ENCODE measurements around the gene AGTPBP1. TPM values are rescaled to one million over a fixed set of nuclear protein-coding genes. Genes with fewer than 3 reads are reported as not detected.
"Not testable (repeated sequence)": the region's sequence is repeated elsewhere in the genome, so short reads cannot be mapped to it uniquely, and the experiment has no call there.

Gene AGTPBP1, protein sequence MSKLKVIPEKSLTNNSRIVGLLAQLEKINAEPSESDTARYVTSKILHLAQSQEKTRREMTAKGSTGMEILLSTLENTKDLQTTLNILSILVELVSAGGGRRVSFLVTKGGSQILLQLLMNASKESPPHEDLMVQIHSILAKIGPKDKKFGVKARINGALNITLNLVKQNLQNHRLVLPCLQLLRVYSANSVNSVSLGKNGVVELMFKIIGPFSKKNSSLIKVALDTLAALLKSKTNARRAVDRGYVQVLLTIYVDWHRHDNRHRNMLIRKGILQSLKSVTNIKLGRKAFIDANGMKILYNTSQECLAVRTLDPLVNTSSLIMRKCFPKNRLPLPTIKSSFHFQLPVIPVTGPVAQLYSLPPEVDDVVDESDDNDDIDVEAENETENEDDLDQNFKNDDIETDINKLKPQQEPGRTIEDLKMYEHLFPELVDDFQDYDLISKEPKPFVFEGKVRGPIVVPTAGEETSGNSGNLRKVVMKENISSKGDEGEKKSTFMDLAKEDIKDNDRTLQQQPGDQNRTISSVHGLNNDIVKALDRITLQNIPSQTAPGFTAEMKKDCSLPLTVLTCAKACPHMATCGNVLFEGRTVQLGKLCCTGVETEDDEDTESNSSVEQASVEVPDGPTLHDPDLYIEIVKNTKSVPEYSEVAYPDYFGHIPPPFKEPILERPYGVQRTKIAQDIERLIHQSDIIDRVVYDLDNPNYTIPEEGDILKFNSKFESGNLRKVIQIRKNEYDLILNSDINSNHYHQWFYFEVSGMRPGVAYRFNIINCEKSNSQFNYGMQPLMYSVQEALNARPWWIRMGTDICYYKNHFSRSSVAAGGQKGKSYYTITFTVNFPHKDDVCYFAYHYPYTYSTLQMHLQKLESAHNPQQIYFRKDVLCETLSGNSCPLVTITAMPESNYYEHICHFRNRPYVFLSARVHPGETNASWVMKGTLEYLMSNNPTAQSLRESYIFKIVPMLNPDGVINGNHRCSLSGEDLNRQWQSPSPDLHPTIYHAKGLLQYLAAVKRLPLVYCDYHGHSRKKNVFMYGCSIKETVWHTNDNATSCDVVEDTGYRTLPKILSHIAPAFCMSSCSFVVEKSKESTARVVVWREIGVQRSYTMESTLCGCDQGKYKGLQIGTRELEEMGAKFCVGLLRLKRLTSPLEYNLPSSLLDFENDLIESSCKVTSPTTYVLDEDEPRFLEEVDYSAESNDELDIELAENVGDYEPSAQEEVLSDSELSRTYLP
- total RNA-seq (2022) (12.5 and 14.0 TPM in 2 replicates), Bru-seq, nascent RNA (percentile 66 among the genes with signal in this experiment), BruChase-seq, experiment 1, labeled RNA remaining after a 6-hour chase (percentile 48 among the genes with signal in this experiment), BruChase-seq, experiment 2, labeled RNA remaining after a 2-hour chase (percentile 51 among the genes with signal in this experiment)
- long read RNA-seq, full-length matches to known transcripts = 2 of 5 reads
- long read RNA-seq, partial matches to known transcripts = 0 of 5 reads
- long read RNA-seq, other reads (novel, unspliced or antisense) = 3 of 5 reads

DNA sequence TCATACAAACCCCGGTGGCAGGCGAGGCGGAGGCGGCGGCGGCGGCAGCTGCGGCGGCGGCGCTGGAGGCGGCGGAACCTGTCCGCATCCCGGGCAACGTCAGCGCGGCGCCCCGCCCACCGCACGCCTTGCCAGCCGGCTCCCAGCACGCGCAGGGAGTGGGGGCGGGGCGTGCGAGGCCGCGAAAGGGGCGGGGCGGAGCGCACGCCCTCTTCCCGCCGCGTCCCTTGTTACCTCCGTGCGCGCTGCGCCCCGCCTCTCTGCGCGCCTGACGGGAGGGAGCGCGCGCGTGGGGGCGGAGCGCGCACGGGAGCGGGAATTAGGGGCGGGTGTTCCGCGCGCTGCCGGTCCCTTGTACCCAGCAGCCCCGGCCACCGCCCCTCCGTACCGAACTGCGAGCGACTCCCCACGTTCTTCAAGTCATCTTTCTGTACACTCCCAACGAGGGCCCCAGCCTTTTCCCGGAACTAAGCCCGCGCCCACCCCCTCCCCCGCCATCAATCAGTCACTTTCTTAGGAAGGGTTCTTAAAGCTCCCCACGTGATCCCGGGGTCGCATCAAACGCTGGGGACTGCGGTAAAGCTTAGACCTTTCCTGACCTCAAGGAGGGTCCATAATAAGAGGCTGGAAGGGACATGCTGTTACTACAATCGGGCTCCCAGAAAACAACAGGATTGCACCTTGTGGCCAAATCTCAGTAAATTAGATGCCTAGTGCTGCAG is at the start of gene AGTPBP1:
Gene AGTPBP1, minus strand, starts transcription at position 80 of the 722 bp plus-strand sequence. CDS start 29,421 bp downstream, outside the sequence.
- intact Hi-C loops (cut with micrococcal nuclease; ENCODE audit: unreplicated experiment) = no loop called here
- peak within 1 kb of the TSS; percentile 63 for H3K27ac Mint-ChIP-seq (ENCODE audit: unreplicated experiment)
- no TSS peak for BruUV-seq (replicated peaks)

DNA sequence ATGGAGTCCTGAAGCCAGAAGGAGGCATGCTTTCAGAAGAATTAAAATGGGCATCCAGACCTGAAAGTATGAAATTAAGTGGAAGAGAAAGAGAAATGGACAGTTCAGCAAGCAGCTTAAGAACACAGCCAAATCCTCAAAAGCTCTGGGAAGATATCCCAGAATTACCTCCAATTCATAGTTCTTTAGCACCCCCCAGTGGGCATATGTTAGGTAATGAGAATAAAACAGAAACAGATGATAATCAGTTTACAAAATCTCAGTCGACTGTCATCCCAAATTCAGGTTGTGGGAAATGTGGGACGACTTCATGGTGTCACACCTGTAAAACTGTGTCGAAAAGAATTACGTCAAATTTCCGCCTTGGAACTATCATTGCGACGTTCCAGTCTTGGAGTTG is 44.4 kb upstream of the AGTPBP1 start:
- H3K36me3 Mint-ChIP-seq (ENCODE audit: insufficient read depth, unreplicated experiment); H3K4me1 Mint-ChIP-seq (ENCODE audit: low read depth, unreplicated experiment); CTCF ChIA-PET; H3K4me3 Mint-ChIP-seq (ENCODE audit: low read depth, unreplicated experiment); H3K27ac Mint-ChIP-seq (ENCODE audit: unreplicated experiment); DNase-seq; BruUV-seq (replicated peaks); H3K9me3 Mint-ChIP-seq (ENCODE audit: low read depth, unreplicated experiment); intact Hi-C loops (cut with micrococcal nuclease; ENCODE audit: unreplicated experiment); H3K27me3 Mint-ChIP-seq (ENCODE audit: unreplicated experiment): not testable (repeated sequence)

More for the DNA sequence above, at the start of gene AGTPBP1:
- H3K27me3 Mint-ChIP-seq (ENCODE audit: unreplicated experiment) = peaks cover 13% of the 10 kb centered on the region
- DNase-seq = peak; percentile 95
- H3K4me3 Mint-ChIP-seq (ENCODE audit: low read depth, unreplicated experiment) = peak within 1 kb of the TSS; percentile 75
- TF ChIP-seq, protein P1, sequence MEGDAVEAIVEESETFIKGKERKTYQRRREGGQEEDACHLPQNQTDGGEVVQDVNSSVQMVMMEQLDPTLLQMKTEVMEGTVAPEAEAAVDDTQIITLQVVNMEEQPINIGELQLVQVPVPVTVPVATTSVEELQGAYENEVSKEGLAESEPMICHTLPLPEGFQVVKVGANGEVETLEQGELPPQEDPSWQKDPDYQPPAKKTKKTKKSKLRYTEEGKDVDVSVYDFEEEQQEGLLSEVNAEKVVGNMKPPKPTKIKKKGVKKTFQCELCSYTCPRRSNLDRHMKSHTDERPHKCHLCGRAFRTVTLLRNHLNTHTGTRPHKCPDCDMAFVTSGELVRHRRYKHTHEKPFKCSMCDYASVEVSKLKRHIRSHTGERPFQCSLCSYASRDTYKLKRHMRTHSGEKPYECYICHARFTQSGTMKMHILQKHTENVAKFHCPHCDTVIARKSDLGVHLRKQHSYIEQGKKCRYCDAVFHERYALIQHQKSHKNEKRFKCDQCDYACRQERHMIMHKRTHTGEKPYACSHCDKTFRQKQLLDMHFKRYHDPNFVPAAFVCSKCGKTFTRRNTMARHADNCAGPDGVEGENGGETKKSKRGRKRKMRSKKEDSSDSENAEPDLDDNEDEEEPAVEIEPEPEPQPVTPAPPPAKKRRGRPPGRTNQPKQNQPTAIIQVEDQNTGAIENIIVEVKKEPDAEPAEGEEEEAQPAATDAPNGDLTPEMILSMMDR (IDR thresholded peaks at IDR 0.05; ENCODE audit: unreplicated experiment) = no peak
- peaks cover 11% of the 10 kb centered on the region for H3K4me1 Mint-ChIP-seq (ENCODE audit: low read depth, unreplicated experiment)
- H3K9me3 Mint-ChIP-seq (ENCODE audit: low read depth, unreplicated experiment) = no peaks in the 10 kb centered on the region
- H3K36me3 Mint-ChIP-seq (ENCODE audit: insufficient read depth, unreplicated experiment) = peaks cover 31% of the 10 kb centered on the region
- CTCF ChIA-PET = no interaction called here

DNA sequence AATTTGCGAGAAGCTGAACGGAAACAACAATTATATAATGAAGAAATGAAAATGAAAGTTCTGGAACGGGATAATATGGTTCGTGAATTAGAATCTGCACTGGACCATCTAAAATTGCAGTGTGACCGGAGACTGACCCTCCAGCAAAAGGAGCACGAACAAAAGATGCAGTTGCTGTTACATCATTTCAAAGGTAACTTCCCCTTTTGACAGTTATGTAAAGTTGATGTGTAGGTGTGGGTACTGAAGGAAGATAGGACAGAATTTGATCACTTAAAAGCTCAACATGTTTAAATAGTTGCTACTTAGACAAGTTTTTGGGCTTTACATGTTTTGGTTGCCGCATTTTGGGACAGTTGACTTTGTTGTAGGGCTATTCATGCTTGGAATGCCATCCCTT is 32.1 kb upstream of the AGTPBP1 start:
- intact Hi-C loops (cut with micrococcal nuclease; ENCODE audit: unreplicated experiment); BruUV-seq (replicated peaks); H3K27me3 Mint-ChIP-seq (ENCODE audit: unreplicated experiment); H3K4me3 Mint-ChIP-seq (ENCODE audit: low read depth, unreplicated experiment); H3K4me1 Mint-ChIP-seq (ENCODE audit: low read depth, unreplicated experiment); H3K36me3 Mint-ChIP-seq (ENCODE audit: insufficient read depth, unreplicated experiment); H3K27ac Mint-ChIP-seq (ENCODE audit: unreplicated experiment); H3K9me3 Mint-ChIP-seq (ENCODE audit: low read depth, unreplicated experiment); DNase-seq: not testable (repeated sequence)
- CTCF ChIA-PET = interaction anchor here (0.6 kb wide), 1 partner anchor 170 kb away, joined by 6 read pairs; no protein-coding TSS in a partner anchor

DNA sequence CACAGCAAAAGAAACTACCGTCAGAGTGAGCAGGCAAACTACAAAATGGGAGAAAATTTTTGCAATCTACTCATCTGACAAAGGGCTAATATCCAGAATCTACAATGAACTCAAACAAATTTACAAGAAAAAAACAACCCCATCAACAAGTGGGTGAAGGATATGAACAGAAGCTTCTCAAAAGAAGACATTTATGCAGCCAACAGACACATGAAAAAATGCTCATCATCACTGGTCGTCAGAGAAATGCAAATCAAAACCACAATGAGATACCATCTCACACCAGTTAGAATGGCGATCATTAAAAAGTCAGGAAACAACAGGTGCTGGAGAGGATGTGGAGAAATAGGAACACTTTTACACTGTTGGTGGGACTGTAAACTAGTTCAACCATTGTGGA is 20.0 kb upstream of the AGTPBP1 start:
- H3K36me3 Mint-ChIP-seq (ENCODE audit: insufficient read depth, unreplicated experiment); H3K4me1 Mint-ChIP-seq (ENCODE audit: low read depth, unreplicated experiment); DNase-seq; intact Hi-C loops (cut with micrococcal nuclease; ENCODE audit: unreplicated experiment); BruUV-seq (replicated peaks); CTCF ChIA-PET; H3K27ac Mint-ChIP-seq (ENCODE audit: unreplicated experiment); H3K4me3 Mint-ChIP-seq (ENCODE audit: low read depth, unreplicated experiment); H3K9me3 Mint-ChIP-seq (ENCODE audit: low read depth, unreplicated experiment): not testable (repeated sequence)
- H3K27me3 Mint-ChIP-seq (ENCODE audit: unreplicated experiment) = peaks cover 18% of the 10 kb centered on the region

DNA sequence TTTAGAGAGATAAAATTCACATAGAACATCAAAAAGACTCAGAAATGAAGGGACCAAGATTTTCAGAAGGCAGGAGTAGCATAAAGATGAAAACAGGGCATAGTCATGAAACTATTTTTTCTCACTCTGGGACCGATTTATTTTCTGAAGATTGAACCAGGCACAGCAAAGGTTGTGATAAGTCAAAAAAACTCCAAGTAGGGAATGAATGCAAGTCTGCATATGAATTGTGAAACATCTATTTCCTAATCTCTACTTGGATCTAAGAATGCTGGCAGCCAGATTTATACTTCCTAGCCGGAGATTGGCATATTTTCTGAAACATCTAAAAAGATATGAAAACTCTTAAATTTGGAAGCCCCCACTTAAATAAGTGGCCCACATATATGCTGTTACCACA is 16.0 kb upstream of the AGTPBP1 start:
- CTCF ChIA-PET; BruUV-seq (replicated peaks); H3K9me3 Mint-ChIP-seq (ENCODE audit: low read depth, unreplicated experiment); H3K36me3 Mint-ChIP-seq (ENCODE audit: insufficient read depth, unreplicated experiment); intact Hi-C loops (cut with micrococcal nuclease; ENCODE audit: unreplicated experiment); H3K27ac Mint-ChIP-seq (ENCODE audit: unreplicated experiment); H3K4me1 Mint-ChIP-seq (ENCODE audit: low read depth, unreplicated experiment); DNase-seq; H3K4me3 Mint-ChIP-seq (ENCODE audit: low read depth, unreplicated experiment): not testable (repeated sequence)
- H3K27me3 Mint-ChIP-seq (ENCODE audit: unreplicated experiment) = peaks cover 18% of the 10 kb centered on the region

DNA sequence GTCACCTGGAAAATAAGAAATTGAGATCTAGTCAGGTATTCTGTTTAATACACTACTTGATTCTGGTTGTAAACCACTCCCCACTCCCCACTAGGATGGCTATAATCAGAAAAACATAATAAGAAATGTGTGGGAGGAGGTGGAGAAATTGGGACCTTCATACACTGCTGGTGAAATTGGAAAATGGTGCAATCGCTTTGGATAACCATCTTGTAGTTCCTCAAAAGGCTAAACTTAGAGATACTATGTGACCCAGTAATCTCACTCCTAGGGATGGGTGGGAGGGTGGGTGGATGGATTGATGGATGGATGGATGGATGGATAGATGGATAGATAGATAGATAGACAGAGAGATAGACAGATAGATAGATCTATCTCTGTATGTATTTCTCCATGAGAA is 14.5 kb upstream of the AGTPBP1 start:
- H3K9me3 Mint-ChIP-seq (ENCODE audit: low read depth, unreplicated experiment); H3K27ac Mint-ChIP-seq (ENCODE audit: unreplicated experiment); CTCF ChIA-PET; intact Hi-C loops (cut with micrococcal nuclease; ENCODE audit: unreplicated experiment); DNase-seq; H3K36me3 Mint-ChIP-seq (ENCODE audit: insufficient read depth, unreplicated experiment); H3K4me3 Mint-ChIP-seq (ENCODE audit: low read depth, unreplicated experiment); H3K4me1 Mint-ChIP-seq (ENCODE audit: low read depth, unreplicated experiment); BruUV-seq (replicated peaks): not testable (repeated sequence)
- peaks cover 18% of the 10 kb centered on the region for H3K27me3 Mint-ChIP-seq (ENCODE audit: unreplicated experiment)
